ENCODE data around the gene SLC27A4. TPM values are rescaled to one million over a fixed set of nuclear protein-coding genes. Genes with fewer than 3 reads are reported as not detected.

The SLC27A4 gene
- total and polyA plus RNA-seq, 7 donors, result 10.4 to 61.5 (median 24.7) TPM

- Histone ChIP-seq H3K4me3 (peak overlapping the region; percentile 87), H3K36me3 (ENCODE audit: insufficient read depth in 1 of 2, low read depth in 1 of 2) (peaks cover 0 to 35% of the 10 kb centered on the region in 2 donors), H3K4me1 (peaks cover 15% of the 10 kb centered on the region), H3K9me3 (no peaks in the 10 kb centered on the region), H3K27me3 (ENCODE audit: insufficient read depth in 3 of 3, low read length in 2 of 3) (no peaks in the 10 kb centered on the region), H3K27ac (peak overlapping the region; percentile 94)
- intact Hi-C loops (cut with DNase I), result no loop called here
- no peak for TF ChIP-seq CTCF (IDR thresholded peaks at IDR 0.05)
- ATAC-seq, result no peak
- DNase-seq, result no peak
- WGBS, 3 donors, result 0 to 1% (median 0%) methylated on average over 10 of the region's 10 CpGs
These were observed 31.3 kb downstream of the SLC27A4 start for GRCh38 chr9:128371630-128372117.

DNA sequence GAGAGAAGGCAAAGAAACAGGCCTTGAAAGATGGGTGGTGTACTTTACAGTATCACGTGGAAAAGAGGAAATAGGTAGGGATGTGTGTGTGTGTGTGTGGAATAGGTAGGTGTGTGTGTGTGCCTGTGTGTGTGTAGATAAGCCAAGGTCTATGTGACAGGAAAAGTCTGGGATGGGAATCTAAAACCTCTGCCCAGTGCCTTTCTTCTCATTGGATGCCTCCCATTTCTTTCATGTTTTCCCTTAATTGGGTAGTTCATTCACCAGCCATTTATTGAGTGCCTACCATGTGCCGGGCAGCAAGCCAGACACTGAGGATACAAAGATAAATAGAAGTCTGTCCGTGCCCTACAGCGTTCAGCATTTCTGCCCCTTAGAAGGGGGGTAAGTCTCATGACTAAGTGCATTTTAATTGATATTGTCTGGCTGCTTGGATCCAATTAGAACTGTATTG is 31.9 kb downstream of the SLC27A4 start:
- Histone ChIP-seq H3K27ac (peak overlapping the region; percentile 94), H3K4me3 (peak overlapping the region; percentile 87), H3K4me1 (peaks cover 15% of the 10 kb centered on the region), H3K9me3 (no peaks in the 10 kb centered on the region), H3K36me3 (ENCODE audit: insufficient read depth in 1 of 2, low read depth in 1 of 2) (peaks cover 0 to 38% of the 10 kb centered on the region in 2 donors), H3K27me3 (ENCODE audit: insufficient read depth in 3 of 3, low read length in 2 of 3) (no peaks in the 10 kb centered on the region)
- WGBS, 3 donors, result 49 to 53% (median 51%) methylated on average over 4 of the region's 4 CpGs
- intact Hi-C loops (cut with DNase I), result no loop called here
- DNase-seq (no peak), ATAC-seq (no peak)
- no peak for TF ChIP-seq CTCF (IDR thresholded peaks at IDR 0.05)

- peaks cover 0 to 44% of the 10 kb centered on the region in 2 donors for H3K36me3 ChIP-seq (ENCODE audit: insufficient read depth in 1 of 2, low read depth in 1 of 2)
- H3K27me3 ChIP-seq (ENCODE audit: insufficient read depth in 3 of 3, low read length in 2 of 3), result no peaks in the 10 kb centered on the region
- no peak for ATAC-seq
- intact Hi-C loops (cut with DNase I), result no loop called here
- peaks cover 15% of the 10 kb centered on the region for H3K4me1 ChIP-seq
- peak overlapping the region; percentile 18 for H3K27ac ChIP-seq
- no peak for DNase-seq
- TF ChIP-seq CTCF (IDR thresholded peaks at IDR 0.05), result no peak
- peak overlapping the region; percentile 87 for H3K4me3 ChIP-seq
- WGBS, 3 donors, result 80 to 95% (median 83%) methylated on average over 1 of the region's 1 CpG
- no peaks in the 10 kb centered on the region for H3K9me3 ChIP-seq
These were observed 32.5 kb downstream of the SLC27A4 start for GRCh38 chr9:128372784-128373183.

- Histone ChIP-seq H3K36me3 (ENCODE audit: insufficient read depth in 1 of 2, low read depth in 1 of 2) (peaks cover 0 to 59% of the 10 kb centered on the region in 2 donors), H3K9me3 (no peaks in the 10 kb centered on the region), H3K4me1 (peaks cover 15% of the 10 kb centered on the region), H3K4me3 (no peak overlapping the region), H3K27me3 (ENCODE audit: insufficient read depth in 3 of 3, low read length in 2 of 3) (no peaks in the 10 kb centered on the region), H3K27ac (no peak overlapping the region)
- 61 to 72% (median 66%) methylated on average over 9 of the region's 9 CpGs for WGBS, 3 donors
- DNase-seq (no peak), ATAC-seq (no peak)
- no peak for TF ChIP-seq CTCF (IDR thresholded peaks at IDR 0.05)
- intact Hi-C loops (cut with DNase I), result no loop called here
These were observed 33.9 kb downstream of the SLC27A4 start for GRCh38 chr9:128374221-128374675.

DNA sequence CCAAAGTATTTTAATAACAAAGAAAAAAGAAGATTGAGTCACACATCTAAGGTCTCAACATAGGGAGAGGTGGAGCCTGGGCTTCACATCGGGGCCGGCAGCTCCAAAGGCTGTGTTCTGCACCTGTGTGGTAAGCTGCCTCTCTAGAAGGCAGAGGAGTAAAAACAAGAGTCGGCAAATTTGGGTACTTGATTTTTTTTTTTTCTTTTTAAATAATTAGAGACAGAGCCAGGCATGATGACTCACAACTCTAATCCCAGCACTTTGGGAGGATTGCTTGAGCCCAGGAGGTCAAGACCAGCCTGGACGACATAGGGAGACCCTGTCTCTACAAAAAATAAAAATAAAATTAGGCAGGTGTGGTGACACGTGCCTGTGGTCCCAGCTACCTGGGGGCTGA is 35.5 kb downstream of the SLC27A4 start:
- WGBS, 3 donors, result 68 to 84% (median 68%) methylated on average over 5 of the region's 5 CpGs
- Histone ChIP-seq H3K9me3 (no peaks in the 10 kb centered on the region), H3K4me3 (no peak overlapping the region), H3K27ac (no peak overlapping the region), H3K36me3 (ENCODE audit: insufficient read depth in 1 of 2, low read depth in 1 of 2) (peaks cover 0 to 74% of the 10 kb centered on the region in 2 donors), H3K4me1 (peaks cover 7% of the 10 kb centered on the region), H3K27me3 (ENCODE audit: insufficient read depth in 3 of 3, low read length in 2 of 3) (no peaks in the 10 kb centered on the region)
- ATAC-seq (no peak), DNase-seq (no peak)
- TF ChIP-seq CTCF (IDR thresholded peaks at IDR 0.05), result no peak
- intact Hi-C loops (cut with DNase I), result no loop called here
